K562 (cell line): ENCODE results near the gene SLC35E2B. TPM values are rescaled to one million over a fixed set of nuclear protein-coding genes. Genes with fewer than 3 reads are reported as not detected.
"Not testable (repeated sequence)": the region's sequence is repeated elsewhere in the genome, so short reads cannot be mapped to it uniquely, and the experiment has no call there.

Experiments used
- ATAC-seq: fragments of 200-7000 bp; cut with Tn5 transposase; 3 replicates; pipeline ENCODE4 v1.9.1; 2020; ENCODE audit warnings: moderate library complexity
- BruUV-seq: library from RNA; stranded (reverse); fragments of 400-500 nt; replicated peaks from 2 replicates; lab custom pipeline; 2021; lab: Mats Ljungman, UMichigan
- CTCF ChIA-PET: fragments of 300-600 bp; formaldehyde crosslinking; extraction: SDS; loops from one replicate; lab custom pipeline; 2021; ENCODE audit warnings: low intra/inter-chr PET ratio; lab: Yijun Ruan, JAX
- POLR2A ChIA-PET: fragments of 300-600, 350-650 bp; sonication (Branson Sonifier 250); formaldehyde crosslinking; extraction: SDS; loops from one replicate; lab custom pipeline; 2021; ENCODE audit warnings: antibody characterized with exemption, inconsistent platforms; lab: Yijun Ruan, JAX
- DNase-seq, 4 experiments: peaks; one replicate each; pipeline versions ENCODE4 v3.0.0 to v3.0.0-alpha.2; 2011 to 2018; ENCODE audit warnings: low spot score in 3 of 4, mixed read lengths in 3 of 4; ENCODE audit errors: extremely low read depth in 1 of 4
- FAIRE-seq: peaks from 2 replicates; lab custom pipeline; 2011; peaks lifted over from hg19 to GRCh38; lab: Jason Lieb, UNC
- H2AFZ ChIP-seq: 2 replicates; pipeline ENCODE4 v1.6.0; 2011; ENCODE audit warnings: low read depth, low read length, control low read depth, inconsistent platforms
- H3K27ac ChIP-seq: fragments of 200-600 bp; 3 replicates; pipeline ENCODE4 v1.8.0; 2011; ENCODE audit warnings: low read depth, mild to moderate bottlenecking, control low read depth, inconsistent platforms, low read length, moderate library complexity, mixed read lengths; ENCODE audit errors: extremely low read depth
- H3K27me3 ChIP-seq, 2 experiments: fragments of 300-600 bp in 1 of 2; 2 replicates in 1 of 2; 3 replicates in 1 of 2; pipeline versions ENCODE4 v1.6.0 to v1.8.0; 2011; ENCODE audit warnings: inconsistent platforms in 2 of 2, low read length in 2 of 2, mild to moderate bottlenecking in 1 of 2, mixed read lengths in 1 of 2, moderate library complexity in 1 of 2; ENCODE audit not compliant: control insufficient read depth in 2 of 2, insufficient read depth in 2 of 2
- H3K36me3 ChIP-seq: fragments of 300-600 bp; 3 replicates; pipeline ENCODE4 v1.8.0; 2011; ENCODE audit warnings: mild to moderate bottlenecking, low read length, inconsistent platforms; ENCODE audit not compliant: control insufficient read depth, insufficient read depth
- H3K4me1 ChIP-seq, 2 experiments: fragments of 200-600 bp in 1 of 2; replicated peaks in 1 of 2; 2 replicates in 1 of 2; 3 replicates in 1 of 2; pipeline versions ENCODE4 v1.5.1 to v1.8.0; 2011; ENCODE audit warnings: inconsistent platforms in 2 of 2, low read length in 2 of 2, mild to moderate bottlenecking in 1 of 2, mixed read lengths in 1 of 2, moderate library complexity in 1 of 2; ENCODE audit not compliant: control insufficient read depth in 2 of 2, insufficient read depth in 2 of 2
- H3K4me2 ChIP-seq: 2 replicates; pipeline ENCODE4 v1.6.1; 2011; ENCODE audit warnings: low read length, control low read depth, inconsistent platforms, mixed read lengths; ENCODE audit not compliant: insufficient read depth
- H3K4me3 ChIP-seq: fragments of 200-600 bp; sonication (generic), shearing (Covaris generic); 2 replicates; pipeline ENCODE4 v1.5.1; 2016; ENCODE audit warnings: control low read depth, inconsistent platforms
- H3K79me2 ChIP-seq: fragments of 200-600 bp; 3 replicates; pipeline ENCODE4 v1.8.0; 2011; ENCODE audit warnings: low read length, inconsistent platforms; ENCODE audit not compliant: control insufficient read depth, insufficient read depth
- H3K9ac ChIP-seq, 2 experiments: 2 replicates each; pipeline versions ENCODE4 v1.6.0 to v1.6.1; 2011; ENCODE audit warnings: low read depth in 2 of 2, low read length in 2 of 2, control low read depth in 1 of 2, inconsistent platforms in 1 of 2, mild to moderate bottlenecking in 1 of 2, mixed read lengths in 1 of 2; ENCODE audit not compliant: insufficient read depth in 1 of 2
- H3K9me1 ChIP-seq: one replicate; pipeline ENCODE4 v1.6.0; 2011; ENCODE audit warnings: inconsistent platforms, mild to moderate bottlenecking, low read length, moderate library complexity; ENCODE audit not compliant: control insufficient read depth, insufficient read depth
- H3K9me3 ChIP-seq: replicated peaks from 2 replicates; pipeline ENCODE4 v1.5.1; 2011; ENCODE audit warnings: low read depth, low read length, inconsistent platforms; ENCODE audit not compliant: control insufficient read depth, insufficient read depth
- H4K20me1 ChIP-seq: replicated peaks from 2 replicates; pipeline ENCODE4 v1.6.1; 2011; ENCODE audit warnings: low read length, inconsistent platforms, mixed read lengths; ENCODE audit not compliant: control insufficient read depth, insufficient read depth
- CBFA2T2 ChIP-seq: fragments of 450-650 bp; conservative IDR thresholded peaks from 2 replicates; pipeline ENCODE4 v1.6.1; 2017; ENCODE audit warnings: mild to moderate bottlenecking
- CEBPB ChIP-seq: fragments of 450-650 bp; IDR thresholded peaks from 2 replicates; pipeline ENCODE4 v1.6.1; 2016; ENCODE audit warnings: missing genetic modification characterization, missing compliant biosample characterization
- CHD2 ChIP-seq: IDR thresholded peaks from 2 replicates; pipeline ENCODE4 v1.6.1; 2011; ENCODE audit warnings: low read depth, low read length
- HES1 ChIP-seq: fragments of 450-650 bp; IDR thresholded peaks from 2 replicates; pipeline ENCODE4 v1.6.1; 2016; ENCODE audit warnings: low read depth, mild to moderate bottlenecking, moderate library complexity
- MED1 ChIP-seq: sonication (generic); formaldehyde crosslinking; IDR thresholded peaks from 2 replicates; pipeline ENCODE4 v1.8.1; 2023; ENCODE audit warnings: missing genetic modification reagents, borderline replicate concordance
- NR0B1 ChIP-seq: fragments of 450-650 bp; IDR thresholded peaks from one replicate; pipeline ENCODE4 v1.6.1; 2018; ENCODE audit warnings: mild to moderate bottlenecking, moderate library complexity; ENCODE audit not compliant: partially characterized antibody
- NR1H2 ChIP-seq: sonication (generic); formaldehyde crosslinking; IDR thresholded peaks from 2 replicates; pipeline ENCODE4 v1.4.0; 2020; ENCODE audit warnings: mild to moderate bottlenecking, missing genetic modification reagents
- POLR2G ChIP-seq: fragments of 200-400 bp; formaldehyde crosslinking; IDR thresholded peaks from 2 replicates; pipeline ENCODE4 v1.6.1; 2017; ENCODE audit warnings: low read depth, mild to moderate bottlenecking, antibody characterized with exemption, low read length, moderate library complexity
- RAD51 ChIP-seq: fragments of 450-650 bp; IDR thresholded peaks from 2 replicates; pipeline ENCODE4 v1.7.1; 2016; ENCODE audit warnings: low read depth, mild to moderate bottlenecking, borderline replicate concordance
- SREBF2 ChIP-seq: sonication (generic); formaldehyde crosslinking; IDR thresholded peaks from 2 replicates; pipeline ENCODE4 v1.4.0; 2020; ENCODE audit warnings: mild to moderate bottlenecking, missing genetic modification reagents
- ZNF3 ChIP-seq: fragments of 250-450 bp; sonication (Bioruptor Pico); IDR thresholded peaks from 2 replicates; pipeline ENCODE4 v1.5.0; 2021; ENCODE audit warnings: mild to moderate bottlenecking, moderate library complexity
- ZNF507 ChIP-seq: conservative IDR thresholded peaks from 2 replicates; pipeline ENCODE4 v1.6.1; 2017; ENCODE audit warnings: missing genetic modification characterization, missing compliant biosample characterization
- ZNF696 ChIP-seq: fragments of 250-450 bp; sonication (Bioruptor Pico); conservative IDR thresholded peaks from 2 replicates; pipeline ENCODE4 v1.4.0; 2020; ENCODE audit warnings: mild to moderate bottlenecking, moderate library complexity
- ZNF717 ChIP-seq: fragments of 250-450 bp; sonication (Bioruptor Pico); IDR thresholded peaks from 2 replicates; pipeline ENCODE4 v1.5.0; 2021
- WGBS: fragments of 100-300 bp; shearing (Covaris generic); methylation state at CpG from one replicate; pipeline ENCODE4 v1.1.6; 2016; ENCODE audit warnings: low coverage, mixed read lengths; ENCODE audit not compliant: insufficient coverage; ENCODE audit errors: missing lambda C conversion rate; 5-methylcytosine and 5-hydroxymethylcytosine counted together
- in situ Hi-C: fragments of 300-500 bp; cut with MboI; formaldehyde crosslinking; loops from 4 replicates; pipeline ENCODE4 v1.15.0; 2018; ENCODE audit warnings: inconsistent platforms, mixed read lengths
- intact Hi-C: fragments of 100-400 bp; cut with micrococcal nuclease; formaldehyde crosslinking; loops from 2 replicates; pipeline ENCODE4 v1.14.2; 2022
- polyA plus RNA-seq, 8 experiments: library from polyadenylated mRNA; depleted of rRNA in 4 of 8; stranded (reverse) in 5 of 8; unstranded in 3 of 8; fragments of >200 nt; fragmentation: Nextera tagmentation in 2 of 8; fragmentation: Illumina TruSeq in 1 of 8; extraction: Ambion mirVana in 2 of 8; extraction: Trizol in 1 of 8; gene quantifications; 2 replicates each; pipeline versions ENCODE4 v1.2.1 to v1.2.3, GENCODE V29; 2011 to 2014; ENCODE audit warnings: inconsistent platforms in 1 of 8, missing spikeins in 1 of 8
- total RNA-seq, 7 experiments: library from RNA; depleted of rRNA in 6 of 7; stranded (reverse); fragments of >200 nt in 6 of 7; fragmentation: Illumina TruSeq in 2 of 7; extraction: Trizol in 2 of 7; gene quantifications; 2 replicates each; pipeline versions ENCODE4 v1.2.1 to v1.2.3, GENCODE V29; 2011 to 2021; ENCODE audit warnings: low replicate concordance in 1 of 7

SLC35E2B gene
- total and polyA plus RNA-seq, 9 of the 15 experiments (the other 6 are each of a cell fraction or from before 2014, with no cell fraction given): 4.7 to 44.6 (median 20.7) TPM

GRCh38 chr1:1704284-1704957 lies 11.8 kb upstream of the SLC35E2B start:
- H3K27ac ChIP-seq, H2AFZ ChIP-seq, CTCF ChIA-PET, DNase-seq, H3K4me1 ChIP-seq, H3K9me1 ChIP-seq, FAIRE-seq, POLR2A ChIA-PET, in situ Hi-C loops, H3K79me2 ChIP-seq, H4K20me1 ChIP-seq, BruUV-seq, intact Hi-C loops, H3K4me2 ChIP-seq, ATAC-seq, H3K4me3 ChIP-seq, H3K9me3 ChIP-seq, H3K27me3 ChIP-seq, H3K9ac ChIP-seq: not testable (repeated sequence)
- peak; percentile 49 for TF ChIP-seq POLR2G
- WGBS: 94% methylated on average over 27 of the region's 27 CpGs
- peaks cover 18% of the 10 kb centered on the region; the same call in 1 of the 3 replicates for H3K36me3 ChIP-seq

GRCh38 chr1:1703796-1704195 lies 11.2 kb upstream of the SLC35E2B start:
- BruUV-seq: no TSS peak
- intact Hi-C loops: no loop called here
- Histone ChIP-seq H3K4me1 (no peaks in the 10 kb centered on the region), H3K27me3 (no peaks in the 10 kb centered on the region), H3K9ac (no peak overlapping the region), H3K9me1 (no peaks in the 10 kb centered on the region), H4K20me1 (no peaks in the 10 kb centered on the region), H3K4me3 (no peak overlapping the region), H3K36me3 (peaks cover 18% of the 10 kb centered on the region; the same call in 1 of the 3 replicates), H3K27ac (no peak overlapping the region), H2AFZ (no peak overlapping the region), H3K79me2 (no peaks in the 10 kb centered on the region), H3K9me3 (no peaks in the 10 kb centered on the region), H3K4me2 (no peak overlapping the region)
- ATAC-seq: no peak
- CTCF ChIA-PET: no interaction called here
- no peak for FAIRE-seq
- in situ Hi-C loops: no loop called here
- over 99% methylated on average over 16 of the region's 22 CpGs for WGBS
- POLR2A ChIA-PET: interaction anchor here (0.7 kb wide), 1 partner anchor 280 kb away, joined by 3 read pairs; no protein-coding TSS in a partner anchor
- no peak for DNase-seq
- no peak for TF ChIP-seq ZNF507 (tag)
- TF ChIP-seq CHD2: no peak
- no peak for TF ChIP-seq SREBF2 (CRISPR knock-in tag)
- no peak for TF ChIP-seq ZNF696
- TF ChIP-seq MED1 (CRISPR knock-in tag): no peak
- no peak for TF ChIP-seq CEBPB
- TF ChIP-seq HES1: no peak
- no peak for TF ChIP-seq NR1H2
- no peak for TF ChIP-seq NR0B1
- TF ChIP-seq ZNF717 (CRISPR knock-in tag): no peak
- no peak for TF ChIP-seq RAD51
- TF ChIP-seq CBFA2T2: no peak
- no peak for TF ChIP-seq ZNF3 (CRISPR knock-in tag)
